HEK293T (cell line): ENCODE measurements around the gene GPR148.
A peak's percentile ranks its signal among the peaks of the same experiment; 100 is the strongest.
"Not testable (repeated sequence)": the region's sequence is repeated elsewhere in the genome, so short reads cannot be mapped to it uniquely, and the experiment has no call there.

Experiments
- CTCF ChIA-PET: fragments of 350-600 bp; formaldehyde crosslinking; extraction: SDS; loops from one replicate; lab custom pipeline; 2021; ENCODE audit warnings: antibody characterized with exemption, inconsistent platforms; lab: Yijun Ruan, JAX
- POLR2A ChIA-PET: fragments of 350-600 bp; formaldehyde crosslinking; extraction: SDS; loops from one replicate; lab custom pipeline; 2020; ENCODE audit warnings: antibody characterized with exemption, inconsistent platforms; lab: Yijun Ruan, JAX
- DNase-seq: peaks from one replicate; pipeline ENCODE4 v3.0.0; 2012; ENCODE audit warnings: mixed read lengths; ENCODE audit errors: extremely low spot score
- ARNT ChIP-seq: fragments of 450-650 bp; IDR thresholded peaks from 2 replicates; pipeline ENCODE4 v1.6.1; 2017; ENCODE audit warnings: mild to moderate bottlenecking
- BHLHE40 ChIP-seq: fragments of 450-650 bp; IDR thresholded peaks from 2 replicates; pipeline ENCODE4 v1.6.1; 2016; ENCODE audit warnings: mild to moderate bottlenecking, moderate library complexity, borderline replicate concordance
- CTBP1 ChIP-seq: fragments of 450-650 bp; IDR thresholded peaks from 2 replicates; pipeline ENCODE4 v1.6.1; 2016; ENCODE audit warnings: borderline replicate concordance
- ELF4 ChIP-seq: fragments of 450-650 bp; IDR thresholded peaks from 2 replicates; pipeline ENCODE4 v1.6.1; 2017; ENCODE audit warnings: antibody characterized with exemption
- FOXA1 ChIP-seq: fragments of 450-650 bp; IDR thresholded peaks from 2 replicates; pipeline ENCODE4 v1.6.1; 2016; ENCODE audit warnings: mild to moderate bottlenecking
- FOXK2 ChIP-seq: fragments of 450-650 bp; IDR thresholded peaks from 2 replicates; pipeline ENCODE4 v1.6.1; 2016; ENCODE audit warnings: mild to moderate bottlenecking
- FOXM1 ChIP-seq: fragments of 450-650 bp; IDR thresholded peaks from 2 replicates; pipeline ENCODE4 v1.6.1; 2017; ENCODE audit warnings: mild to moderate bottlenecking, borderline replicate concordance
- HDGF ChIP-seq: fragments of 450-650 bp; IDR thresholded peaks from 2 replicates; pipeline ENCODE4 v1.6.1; 2017; ENCODE audit warnings: antibody characterized with exemption, borderline replicate concordance
- L3MBTL2 ChIP-seq: fragments of 450-650 bp; conservative IDR thresholded peaks from 2 replicates; pipeline ENCODE4 v1.6.1; 2016; ENCODE audit warnings: mild to moderate bottlenecking
- NFRKB ChIP-seq: fragments of 450-650 bp; IDR thresholded peaks from 2 replicates; pipeline ENCODE4 v1.6.1; 2016; ENCODE audit warnings: mild to moderate bottlenecking, moderate library complexity
- PKNOX1 ChIP-seq: fragments of 450-650 bp; IDR thresholded peaks from 2 replicates; pipeline ENCODE4 v1.6.1; 2016
- SP1 ChIP-seq: fragments of 450-650 bp; IDR thresholded peaks from 2 replicates; pipeline ENCODE4 v1.6.1; 2017
- SUZ12 ChIP-seq: fragments of 450-650 bp; IDR thresholded peaks from 2 replicates; pipeline ENCODE4 v1.6.1; 2016; ENCODE audit warnings: mild to moderate bottlenecking
- ZNF384 ChIP-seq: fragments of 450-650 bp; IDR thresholded peaks from 2 replicates; pipeline ENCODE4 v1.6.1; 2016

The GPR148 gene

GRCh38 chr2:130728549-130729316 is at the start of gene GPR148:
Gene GPR148 (plus strand): TSS chr2:130729070. CDS start chr2:130729152, 82 bp downstream.
- POLR2A ChIA-PET: interaction anchor here (1.4 kb wide), 1 partner anchor 9 kb away, joined by 7 read pairs; no protein-coding TSS in a partner anchor
- no peak for DNase-seq
- CTCF ChIA-PET: interaction anchor here (0.6 kb wide), 1 partner anchor 356 kb away, joined by 3 read pairs; no protein-coding TSS in a partner anchor
- no peak for TF ChIP-seq CTBP1
- no peak for TF ChIP-seq ZNF384
- no peak for TF ChIP-seq L3MBTL2
- TF ChIP-seq FOXK2: no peak
- TF ChIP-seq ARNT: no peak
- no peak for TF ChIP-seq SP1
- TF ChIP-seq ELF4: no peak
- no peak for TF ChIP-seq NFRKB
- TF ChIP-seq PKNOX1: no peak
- TF ChIP-seq HDGF: no peak
- no peak for TF ChIP-seq SUZ12

- POLR2A ChIA-PET, CTCF ChIA-PET, DNase-seq: not testable (repeated sequence)
Measured at GRCh38 chr2:130692041-130692770, 36.7 kb upstream of the GPR148 start.

- CTCF ChIA-PET: interaction anchor here (0.6 kb wide), 1 partner anchor 70 kb away, joined by 3 read pairs; no protein-coding TSS in a partner anchor
- DNase-seq, POLR2A ChIA-PET: not testable (repeated sequence)
Measured at GRCh38 chr2:130693474-130693873, 35.4 kb upstream of the GPR148 start.

- POLR2A ChIA-PET, DNase-seq, CTCF ChIA-PET: not testable (repeated sequence)
Measured at GRCh38 chr2:130703250-130703649, 25.6 kb upstream of the GPR148 start.

- POLR2A ChIA-PET, CTCF ChIA-PET, DNase-seq: not testable (repeated sequence)
Measured at GRCh38 chr2:130714795-130715194, 14.1 kb upstream of the GPR148 start.

- TF ChIP-seq BHLHE40: no peak
- TF ChIP-seq ARNT: no peak
- no peak for TF ChIP-seq PKNOX1
- no peak for TF ChIP-seq FOXM1
- TF ChIP-seq HDGF: no peak
- no peak for TF ChIP-seq SUZ12
- no peak for TF ChIP-seq SP1
- no peak for TF ChIP-seq ELF4
- TF ChIP-seq FOXA1: no peak
- DNase-seq: no peak
- CTCF ChIA-PET: no interaction called here
- POLR2A ChIA-PET: no interaction called here
Measured at GRCh38 chr2:130720036-130720435, 8.8 kb upstream of the GPR148 start.

- no peak for TF ChIP-seq BHLHE40
- CTCF ChIA-PET: no interaction called here
- DNase-seq: no peak
- POLR2A ChIA-PET: no interaction called here
Measured at GRCh38 chr2:130720528-130720927, 8.3 kb upstream of the GPR148 start.

- POLR2A ChIA-PET: no interaction called here
- CTCF ChIA-PET: no interaction called here
- DNase-seq: no peak
- TF ChIP-seq CTBP1 (peak; percentile 76), ZNF384 (0 out of 2 replicates have a peak, but pooled peaks have one; percentile 35), L3MBTL2 (no peak)
Measured at GRCh38 chr2:130724455-130724854, 4.4 kb upstream of the GPR148 start.
